GM12878 (cell line): ENCODE results near the gene ST7. TPM values are rescaled to one million over a fixed set of nuclear protein-coding genes. Genes with fewer than 3 reads are reported as not detected.
"Not testable (repeated sequence)": the region's sequence is repeated elsewhere in the genome, so short reads cannot be mapped to it uniquely, and the experiment has no call there.

Experiments
- ATAC-seq: fragments of 200-7000 bp; cut with Tn5 transposase; 3 replicates; pipeline ENCODE4 v1.9.1; 2020; ENCODE audit warnings: mild to moderate bottlenecking, moderate library complexity
- BruUV-seq: library from RNA; stranded (reverse); fragments of 400-500 nt; replicated peaks from 2 replicates; lab custom pipeline; 2021; lab: Mats Ljungman, UMichigan
- CTCF ChIA-PET: fragments of 300-600 bp; sonication (Branson Sonifier 250); formaldehyde crosslinking; extraction: SDS; loops from one replicate; lab custom pipeline; 2021; ENCODE audit warnings: inconsistent platforms; lab: Yijun Ruan, JAX
- POLR2A ChIA-PET: fragments of 350-600 bp; formaldehyde crosslinking; extraction: SDS; loops from one replicate; lab custom pipeline; 2021; ENCODE audit warnings: inconsistent platforms; lab: Charles Lee
- RAD21 ChIA-PET: fragments of 300-600 bp; sonication (Branson Sonifier 250); formaldehyde crosslinking; loops from one replicate; lab custom pipeline; 2023; ENCODE audit warnings: antibody characterized with exemption; ENCODE audit not compliant: unreplicated experiment; lab: Charles Lee
- SMC1A ChIA-PET: fragments of 300-600 bp; sonication (Branson Sonifier 250); formaldehyde crosslinking; loops from one replicate; lab custom pipeline; 2023; ENCODE audit not compliant: unreplicated experiment, uncharacterized antibody; lab: Charles Lee
- DNase-seq: peaks from one replicate; pipeline ENCODE4 v3.0.0-alpha.2; 2011; ENCODE audit warnings: low read depth, low spot score
- FAIRE-seq: peaks from 3 replicates; lab custom pipeline; 2011; peaks lifted over from hg19 to GRCh38; lab: Jason Lieb, UNC
- H2AFZ ChIP-seq: 2 replicates; pipeline ENCODE4 v1.6.0; 2011; ENCODE audit warnings: low read depth, low read length, control low read depth; ENCODE audit not compliant: control insufficient read depth
- H3K27ac ChIP-seq: 2 replicates; pipeline ENCODE4 v1.5.1; 2011; ENCODE audit warnings: control low read depth; ENCODE audit not compliant: control insufficient read depth, insufficient read depth
- H3K27me3 ChIP-seq, 2 experiments: replicated peaks in 1 of 2; 2 replicates each; pipeline versions ENCODE4 v1.6.0 to v1.6.1; 2011; ENCODE audit warnings: low read length in 1 of 2; ENCODE audit not compliant: control insufficient read depth in 2 of 2, insufficient read depth in 2 of 2
- H3K36me3 ChIP-seq, 2 experiments: 2 replicates each; pipeline ENCODE4 v1.5.1; 2011; ENCODE audit warnings: low read length in 1 of 2; ENCODE audit not compliant: control insufficient read depth in 2 of 2, insufficient read depth in 2 of 2
- H3K4me1 ChIP-seq: 2 replicates; pipeline ENCODE4 v1.6.1; 2011; ENCODE audit warnings: mild to moderate bottlenecking, low read length, moderate library complexity, mixed read lengths; ENCODE audit not compliant: control insufficient read depth, insufficient read depth
- H3K4me2 ChIP-seq: 2 replicates; pipeline ENCODE4 v1.6.0; 2011; ENCODE audit warnings: control low read depth; ENCODE audit not compliant: control insufficient read depth, insufficient read depth
- H3K4me3 ChIP-seq: fragments of 200-600 bp; sonication (generic); 2 replicates; pipeline ENCODE4 v1.5.1; 2016
- H3K79me2 ChIP-seq: 2 replicates; pipeline ENCODE4 v1.6.0; 2011; ENCODE audit warnings: low read length; ENCODE audit not compliant: control insufficient read depth, insufficient read depth
- H3K9ac ChIP-seq: 2 replicates; pipeline ENCODE4 v1.8.0; 2011; ENCODE audit warnings: low read length, control low read depth, mixed read lengths; ENCODE audit not compliant: control insufficient read depth, insufficient read depth
- H3K9me3 ChIP-seq: replicated peaks from 3 replicates; pipeline ENCODE4 v1.5.1; 2011; ENCODE audit warnings: mild to moderate bottlenecking, low read length; ENCODE audit not compliant: control insufficient read depth, insufficient read depth
- H4K20me1 ChIP-seq: 2 replicates; pipeline ENCODE4 v1.6.0; 2011; ENCODE audit not compliant: control insufficient read depth, insufficient read depth
- EGR1 ChIP-seq, 2 experiments: IDR thresholded peaks; 1 replicate in 1 of 2; 2 replicates in 1 of 2; pipeline ENCODE4 v1.6.1; 2011 to 2012; ENCODE audit warnings: low read depth in 2 of 2, low read length in 2 of 2, borderline replicate concordance in 1 of 2, mild to moderate bottlenecking in 1 of 2, moderate library complexity in 1 of 2
- SIX5 ChIP-seq: IDR thresholded peaks from 2 replicates; pipeline ENCODE4 v1.6.1; 2011; ENCODE audit warnings: mild to moderate bottlenecking, low read depth, low read length, moderate library complexity; ENCODE audit not compliant: severe bottlenecking
- SUZ12 ChIP-seq: fragments of 200-600 bp; sonication (generic); IDR thresholded peaks from one replicate; pipeline ENCODE4 v1.6.1; 2018; ENCODE audit warnings: antibody characterized with exemption, mild to moderate bottlenecking; ENCODE audit not compliant: unreplicated experiment
- ZNF622 ChIP-seq: fragments of 450-650 bp; IDR thresholded peaks from 2 replicates; pipeline ENCODE4 v1.6.1; 2017; ENCODE audit warnings: mild to moderate bottlenecking, inconsistent platforms
- WGBS: methylation state at CpG from one replicate; pipeline ENCODE4 v1.1.6; 2016; ENCODE audit warnings: low lambda C conversion rate; ENCODE audit not compliant: insufficient replicate concordance, insufficient coverage; ENCODE audit errors: missing lambda C conversion rate; 5-methylcytosine and 5-hydroxymethylcytosine counted together
- in situ Hi-C: fragments of 300-500 bp; cut with MboI; formaldehyde crosslinking; loops from 9 replicates; pipeline ENCODE4 v1.14.3; 2018; ENCODE audit warnings: mixed read lengths
- intact Hi-C: fragments of 100-400 bp; cut with micrococcal nuclease; formaldehyde crosslinking; loops from one replicate; pipeline ENCODE4 v1.14.2; 2022; ENCODE audit not compliant: unreplicated experiment
- polyA plus RNA-seq, 11 experiments: library from polyadenylated mRNA; depleted of rRNA in 4 of 11; unstranded in 6 of 11; stranded (reverse) in 5 of 11; fragments of >200 nt; fragmentation: Nextera tagmentation in 4 of 11; fragmentation: Illumina TruSeq in 1 of 11; extraction: Ambion mirVana in 4 of 11; extraction: Trizol in 1 of 11; gene quantifications; 1 replicate in 1 of 11; 2 replicates in 10 of 11; pipeline versions ENCODE4 v1.2.1 to v1.2.3, GENCODE V29; 2011 to 2016; ENCODE audit warnings: inconsistent platforms in 2 of 11, missing spikeins in 2 of 11, low read depth in 1 of 11
- total RNA-seq, 4 experiments: library from RNA; depleted of rRNA in 3 of 4; stranded (reverse); fragments of >200 nt in 3 of 4; fragmentation: Illumina TruSeq in 1 of 4; extraction: Trizol in 1 of 4; gene quantifications; 2 replicates each; pipeline versions ENCODE4 v1.2.1 to v1.2.3, GENCODE V29; 2013 to 2021
- TF ChIP-seq, protein P1 (sequence below): fragments of 450-650 bp; formaldehyde crosslinking; IDR thresholded peaks from 2 replicates; pipeline ENCODE4 v1.4.0; 2022; ENCODE audit warnings: mild to moderate bottlenecking, moderate library complexity

Gene ST7
- total and polyA plus RNA-seq, 10 of the 15 experiments (the other 5 are each of a cell fraction or from before 2014, with no cell fraction given) = 27.7 to 76.4 (median 53.6) TPM

DNA sequence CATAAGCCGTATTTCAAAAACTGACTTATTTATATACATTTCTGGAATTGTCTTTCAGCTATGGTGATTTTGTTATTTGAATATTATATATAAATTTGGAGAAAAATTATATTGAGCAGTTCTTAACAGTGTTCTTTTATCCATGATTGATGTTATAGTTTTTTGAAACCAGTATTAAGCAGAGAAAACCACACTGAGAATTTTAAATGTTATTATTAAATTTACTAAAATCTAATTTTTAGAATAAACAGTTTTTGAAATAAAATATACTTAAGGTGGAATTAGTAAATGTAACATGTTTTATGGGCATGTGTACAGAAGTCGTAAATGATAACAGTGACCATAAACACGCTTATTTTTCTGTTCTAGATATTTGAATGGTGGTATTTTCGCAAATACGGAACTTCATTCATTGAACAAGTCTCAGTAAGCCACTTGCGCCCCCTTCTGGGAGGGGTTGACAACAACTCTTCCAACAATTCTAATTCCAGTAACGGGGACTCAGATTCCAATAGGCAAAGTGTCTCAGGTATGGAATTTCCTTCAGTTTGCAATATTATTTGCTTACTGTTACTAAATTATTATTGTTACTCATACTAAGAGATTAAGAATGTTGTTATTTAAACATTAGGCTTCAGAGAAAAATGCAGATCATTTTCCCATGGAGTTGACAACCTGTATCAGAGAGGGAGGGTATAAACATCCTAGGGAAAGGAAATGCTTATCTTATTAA is 166.1 kb downstream of the ST7 start (continued):
- TF ChIP-seq, protein P1, sequence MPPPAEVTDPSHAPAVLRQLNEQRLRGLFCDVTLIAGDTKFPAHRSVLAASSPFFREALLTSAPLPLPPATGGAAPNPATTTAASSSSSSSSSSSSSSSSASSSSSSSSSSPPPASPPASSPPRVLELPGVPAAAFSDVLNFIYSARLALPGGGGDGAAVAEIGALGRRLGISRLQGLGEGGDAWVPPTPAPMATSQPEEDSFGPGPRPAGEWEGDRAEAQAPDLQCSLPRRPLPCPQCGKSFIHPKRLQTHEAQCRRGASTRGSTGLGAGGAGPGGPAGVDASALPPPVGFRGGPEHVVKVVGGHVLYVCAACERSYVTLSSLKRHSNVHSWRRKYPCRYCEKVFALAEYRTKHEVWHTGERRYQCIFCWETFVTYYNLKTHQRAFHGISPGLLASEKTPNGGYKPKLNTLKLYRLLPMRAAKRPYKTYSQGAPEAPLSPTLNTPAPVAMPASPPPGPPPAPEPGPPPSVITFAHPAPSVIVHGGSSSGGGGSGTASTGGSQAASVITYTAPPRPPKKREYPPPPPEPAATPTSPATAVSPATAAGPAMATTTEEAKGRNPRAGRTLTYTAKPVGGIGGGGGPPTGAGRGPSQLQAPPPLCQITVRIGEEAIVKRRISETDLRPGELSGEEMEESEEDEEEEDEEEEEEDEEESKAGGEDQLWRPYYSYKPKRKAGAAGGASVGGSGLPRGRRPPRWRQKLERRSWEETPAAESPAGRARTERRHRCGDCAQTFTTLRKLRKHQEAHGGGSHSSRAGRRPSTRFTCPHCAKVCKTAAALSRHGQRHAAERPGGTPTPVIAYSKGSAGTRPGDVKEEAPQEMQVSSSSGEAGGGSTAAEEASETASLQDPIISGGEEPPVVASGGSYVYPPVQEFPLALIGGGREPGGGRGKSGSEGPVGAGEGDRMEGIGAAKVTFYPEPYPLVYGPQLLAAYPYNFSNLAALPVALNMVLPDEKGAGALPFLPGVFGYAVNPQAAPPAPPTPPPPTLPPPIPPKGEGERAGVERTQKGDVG (CRISPR knock-in tag) = no peak
- TF ChIP-seq ZNF622 (no peak), EGR1 (IDR thresholded peaks at IDR 0.05; ENCODE audit: borderline replicate concordance in 1 of 2, low read depth in 2 of 2, low read length in 2 of 2) (no peak), SIX5 (no peak), SUZ12 (no peak)

DNA sequence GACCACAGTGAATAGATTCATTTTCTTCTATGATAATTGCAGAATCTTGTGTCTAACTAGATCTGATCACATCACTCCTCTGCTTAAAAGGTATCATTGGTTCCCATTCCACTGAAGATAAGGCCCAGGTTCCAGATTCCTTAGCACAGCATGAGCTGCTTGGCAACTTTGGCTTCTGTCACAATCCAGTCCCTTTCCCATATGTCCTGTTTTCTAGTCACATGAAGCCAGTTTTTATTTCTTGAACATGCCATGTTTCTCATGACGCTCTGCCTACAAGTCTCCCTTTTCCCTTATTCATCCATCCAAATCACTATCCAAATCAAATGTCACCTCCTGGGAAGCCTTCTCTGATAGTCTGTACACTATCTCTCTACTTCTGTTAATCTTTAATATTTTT is 167.0 kb downstream of the ST7 start:
- FAIRE-seq, H3K27ac ChIP-seq, H3K9ac ChIP-seq, H3K9me3 ChIP-seq, H3K36me3 ChIP-seq, ATAC-seq, BruUV-seq, DNase-seq, H3K4me2 ChIP-seq, H3K27me3 ChIP-seq, H2AFZ ChIP-seq, H4K20me1 ChIP-seq, in situ Hi-C loops, intact Hi-C loops, H3K4me3 ChIP-seq, H3K79me2 ChIP-seq: not testable (repeated sequence)
- ChIA-PET RAD21 (interaction anchor here (0.7 to 16.7 kb wide), 5 partner anchors 113 to 190 kb away, joined by 3 to 379 read pairs (median 5); no protein-coding TSS in a partner anchor), CTCF (interaction anchor here (0.6 to 16.7 kb wide), 14 partner anchors 8 to 596 kb away, joined by 3 to 827 read pairs (median 4); no protein-coding TSS in a partner anchor), POLR2A (interaction anchor here (0.8 to 1.4 kb wide), 4 partner anchors 10 to 141 kb away, joined by 3 to 4 read pairs (median 4); no protein-coding TSS in a partner anchor), SMC1A (interaction anchor here (0.7 to 15.4 kb wide), 8 partner anchors 9 to 191 kb away, joined by 3 to 527 read pairs (median 6); no protein-coding TSS in a partner anchor)
- WGBS = 100% methylated on average over 1 of the region's 1 CpG
- H3K4me1 ChIP-seq = peaks cover 10% of the 10 kb centered on the region

DNA sequence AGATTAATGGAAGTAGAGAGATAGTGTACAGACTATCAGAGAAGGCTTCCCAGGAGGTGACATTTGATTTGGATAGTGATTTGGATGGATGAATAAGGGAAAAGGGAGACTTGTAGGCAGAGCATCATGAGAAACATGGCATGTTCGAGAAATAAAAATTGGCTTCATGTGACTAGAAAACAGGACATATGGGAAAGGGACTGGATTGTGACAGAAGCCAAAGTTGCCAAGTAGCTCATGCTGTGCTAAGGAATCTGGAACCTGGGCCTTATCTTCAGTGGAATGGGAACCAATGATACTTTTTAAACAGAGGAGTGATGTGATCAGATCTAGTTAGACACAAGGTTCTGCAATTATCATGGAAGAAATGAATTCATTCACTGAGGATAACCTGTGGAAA is 168.7 kb downstream of the ST7 start:
- H3K27ac ChIP-seq, FAIRE-seq, H3K4me3 ChIP-seq, ATAC-seq, DNase-seq, H3K9ac ChIP-seq, H4K20me1 ChIP-seq, intact Hi-C loops, BruUV-seq, H3K27me3 ChIP-seq, in situ Hi-C loops, H3K9me3 ChIP-seq, H3K4me2 ChIP-seq, H2AFZ ChIP-seq, H3K79me2 ChIP-seq, H3K36me3 ChIP-seq: not testable (repeated sequence)
- ChIA-PET SMC1A (interaction anchor here (1.0 to 15.4 kb wide), 13 partner anchors 34 to 192 kb away, joined by 3 to 527 read pairs (median 5); no protein-coding TSS in a partner anchor), CTCF (interaction anchor here (0.7 to 16.7 kb wide), 13 partner anchors 9 to 263 kb away, joined by 3 to 827 read pairs (median 7); no protein-coding TSS in a partner anchor), POLR2A (interaction anchor here (0.6 kb wide), 2 partner anchors 160 to 301 kb away, joined by 3 to 4 read pairs; no protein-coding TSS in a partner anchor), RAD21 (interaction anchor here (1.5 to 16.7 kb wide), 2 partner anchors 55 to 135 kb away, joined by 4 to 379 read pairs; no protein-coding TSS in a partner anchor)
- 92% methylated on average over 1 of the region's 1 CpG for WGBS
- peaks cover 10% of the 10 kb centered on the region for H3K4me1 ChIP-seq
